Measurements from ENCODE around the gene ABCG8.

ABCG8 gene

DNA sequence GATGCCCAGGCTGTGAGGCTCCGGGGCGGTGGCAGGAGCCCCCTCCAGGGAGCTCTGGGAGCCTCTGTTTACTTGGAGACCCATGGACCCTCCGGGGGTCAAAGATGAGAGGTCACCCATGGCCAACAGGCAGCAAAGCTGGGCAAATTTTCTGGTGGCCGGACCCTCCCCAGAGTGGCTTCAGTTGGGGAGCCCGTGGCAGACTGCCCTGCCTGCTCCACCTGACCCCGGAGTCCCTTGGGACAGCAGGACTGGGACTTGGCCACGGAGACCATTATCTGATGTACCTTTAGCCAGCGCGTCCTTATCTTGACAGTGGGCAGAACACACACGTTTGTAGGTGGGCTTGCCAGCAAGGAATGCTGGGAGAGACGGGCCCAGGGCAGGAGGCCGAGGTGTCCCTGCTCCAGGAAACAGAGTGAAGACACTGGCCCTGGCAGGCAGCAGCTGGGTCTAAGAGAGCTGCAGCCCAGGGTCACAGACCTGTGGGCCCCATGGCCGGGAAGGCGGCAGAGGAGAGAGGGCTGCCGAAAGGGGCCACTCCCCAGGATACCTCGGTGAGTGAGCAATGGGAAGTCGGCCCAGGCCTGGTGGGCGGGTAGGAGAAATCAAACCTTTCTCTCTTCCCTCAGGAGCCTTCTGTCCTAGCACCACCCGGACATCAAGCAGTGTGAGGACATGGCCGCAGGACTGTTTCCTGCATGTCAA lies at the start of gene ABCG8, which contains the start of gene ABCG5:
ABCG8 (plus strand) TSS at position 412 of the 708 bp plus-strand sequence; CDS start at position 495, 83 bp downstream.
ABCG5 (minus strand) TSS at position 280 of the 708 bp plus-strand sequence; CDS start at position 120, 160 bp downstream.
- DNase-seq: no peak

DNA sequence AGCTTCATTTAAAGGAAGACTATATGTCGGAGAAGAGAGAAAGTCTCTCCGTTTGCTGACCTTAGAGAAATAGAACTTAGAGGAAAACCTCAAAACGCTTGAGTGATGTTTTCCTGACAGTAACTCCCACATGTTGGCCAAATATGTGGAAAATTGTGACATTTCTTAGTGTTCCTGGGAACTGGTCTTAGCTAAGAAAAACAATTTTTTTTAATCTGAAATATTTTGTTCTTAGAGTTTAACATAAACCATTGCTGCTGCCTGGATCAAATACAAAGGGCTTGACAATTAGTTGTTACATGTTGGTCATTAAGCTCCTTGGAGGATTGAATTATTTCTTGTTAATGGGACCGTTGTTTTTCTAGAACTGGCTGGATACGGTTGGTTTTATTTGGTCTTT lies 48.6 kb upstream of the ABCG8 start:
- DNase-seq: no peak

DNA sequence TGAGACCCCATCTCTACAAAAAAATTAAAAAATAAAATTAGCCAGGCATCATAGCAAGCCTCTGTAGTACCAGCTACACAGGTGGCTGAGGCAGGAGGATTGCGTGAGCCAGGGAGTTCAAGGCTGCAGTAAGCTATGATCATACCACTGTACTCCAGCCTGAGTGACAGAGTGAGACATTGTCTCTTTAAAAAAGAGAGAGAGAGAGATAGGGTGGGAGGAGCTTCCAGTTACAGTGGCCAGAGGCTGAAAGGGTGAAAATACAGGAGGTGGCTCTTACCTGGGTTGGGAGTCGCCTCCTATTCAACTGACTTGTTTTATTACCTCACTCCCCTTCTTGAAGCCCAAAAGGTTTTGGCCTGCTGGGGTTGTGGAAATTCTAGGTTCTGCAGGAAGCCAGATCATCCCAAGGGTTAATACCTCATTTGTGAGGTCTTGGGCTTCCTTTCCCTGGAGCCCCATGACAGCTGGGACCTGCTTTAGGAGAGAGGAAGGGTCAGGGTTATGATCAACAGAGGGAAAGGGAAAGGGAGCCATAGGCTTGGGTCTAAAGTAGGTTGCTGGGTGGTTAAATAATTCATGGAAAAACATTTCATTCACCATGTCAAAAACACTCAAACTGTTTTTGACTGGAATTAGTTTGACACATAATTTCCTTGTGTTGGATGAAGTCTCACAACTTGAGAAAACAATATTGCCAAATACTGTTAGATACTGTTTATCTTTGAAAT lies 47.6 kb upstream of the ABCG8 start:
- no peak for DNase-seq

DNA sequence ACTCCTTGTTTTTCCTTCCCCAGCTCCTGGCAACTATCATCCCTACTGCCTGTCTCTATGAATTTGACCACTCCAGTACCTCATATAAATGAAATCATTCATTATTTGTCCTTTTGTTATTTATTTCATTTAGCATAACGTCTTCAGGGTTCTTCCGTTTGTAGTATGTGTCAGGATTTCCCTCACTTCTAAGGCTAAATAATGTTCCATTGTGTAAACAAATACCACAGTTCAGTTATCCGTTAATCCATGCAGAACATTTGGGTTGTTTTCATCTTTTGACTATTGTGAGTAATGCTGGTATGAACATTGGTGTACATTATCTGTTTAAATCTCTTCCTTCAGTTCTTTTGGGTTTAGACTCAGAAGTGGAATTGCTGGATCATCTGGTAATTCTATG lies 46.1 kb upstream of the ABCG8 start:
- no peak for DNase-seq

DNA sequence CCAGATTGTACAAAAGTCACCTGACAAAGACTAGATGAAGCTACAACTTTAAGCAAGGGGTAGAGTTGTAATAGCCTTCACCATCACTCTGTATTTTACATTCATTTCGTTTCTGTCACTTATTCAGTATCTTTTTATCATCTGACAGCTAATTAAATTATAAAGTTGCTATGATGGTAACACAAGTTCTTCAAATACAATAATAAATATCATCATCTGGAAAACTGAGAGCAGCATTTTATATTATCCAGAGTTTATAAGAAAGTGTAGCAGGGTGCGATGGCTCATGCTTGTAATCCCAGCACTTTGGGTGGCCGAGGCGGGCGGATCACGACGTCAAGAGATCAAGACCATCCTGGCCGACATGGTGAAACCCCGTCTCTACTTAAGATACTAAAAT lies 43.8 kb upstream of the ABCG8 start:
- no peak for DNase-seq

DNA sequence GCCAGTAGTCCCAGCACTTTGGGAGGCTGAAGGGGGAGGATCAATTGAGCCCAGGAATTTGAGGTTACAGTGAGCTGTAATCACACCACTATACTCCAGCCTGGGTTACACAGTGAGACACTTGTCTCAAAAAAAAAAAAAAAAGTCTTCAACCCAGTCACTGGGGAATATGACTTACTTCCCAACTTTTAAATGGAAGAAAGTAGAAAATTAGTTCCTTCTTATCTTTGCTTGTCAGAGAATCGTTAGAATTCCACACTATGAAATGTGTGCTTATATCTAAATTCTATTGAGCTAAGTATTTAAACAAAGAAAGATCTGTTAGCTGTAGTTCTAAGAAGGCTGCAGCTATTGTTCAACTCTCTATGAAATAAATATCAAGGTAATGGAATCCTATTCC lies 42.6 kb upstream of the ABCG8 start:
- DNase-seq: no peak

DNA sequence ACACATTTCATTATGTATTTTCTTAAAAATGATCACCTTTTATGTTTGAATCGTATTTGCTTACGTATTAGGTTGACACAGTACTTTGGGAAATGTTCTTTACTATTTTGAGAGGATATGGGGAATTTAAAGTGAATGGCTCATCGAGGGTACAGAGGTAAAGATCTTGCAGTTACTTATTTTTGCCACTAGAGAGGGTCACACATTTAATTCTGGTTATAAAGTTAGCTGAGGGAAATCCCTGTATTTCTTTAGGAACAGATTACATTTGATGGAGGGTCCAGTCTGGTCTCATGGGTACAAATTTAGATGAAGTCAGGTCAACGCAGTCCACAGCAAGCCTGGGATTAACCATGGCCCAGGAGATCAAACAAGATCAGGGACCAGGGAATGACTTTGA lies 40.5 kb upstream of the ABCG8 start:
- no peak for DNase-seq

DNA sequence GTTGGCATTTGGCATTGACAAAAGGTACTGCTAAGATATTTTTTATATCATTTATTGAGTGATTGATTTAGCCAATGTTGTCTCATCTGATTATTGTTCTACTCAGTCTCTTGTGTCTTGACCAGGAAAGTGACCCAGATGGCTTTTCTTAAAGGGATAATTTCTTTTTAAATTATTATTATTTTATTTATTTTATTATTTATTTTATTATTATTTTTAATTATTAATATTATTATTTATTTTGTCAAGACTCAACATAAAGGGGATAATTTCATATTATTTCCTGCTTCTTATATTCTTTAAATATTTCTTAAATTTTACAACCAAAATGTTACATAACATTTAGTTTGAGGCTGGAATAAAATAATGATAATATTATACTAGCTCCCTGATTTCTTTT lies 37.9 kb upstream of the ABCG8 start:
- DNase-seq: no peak

DNA sequence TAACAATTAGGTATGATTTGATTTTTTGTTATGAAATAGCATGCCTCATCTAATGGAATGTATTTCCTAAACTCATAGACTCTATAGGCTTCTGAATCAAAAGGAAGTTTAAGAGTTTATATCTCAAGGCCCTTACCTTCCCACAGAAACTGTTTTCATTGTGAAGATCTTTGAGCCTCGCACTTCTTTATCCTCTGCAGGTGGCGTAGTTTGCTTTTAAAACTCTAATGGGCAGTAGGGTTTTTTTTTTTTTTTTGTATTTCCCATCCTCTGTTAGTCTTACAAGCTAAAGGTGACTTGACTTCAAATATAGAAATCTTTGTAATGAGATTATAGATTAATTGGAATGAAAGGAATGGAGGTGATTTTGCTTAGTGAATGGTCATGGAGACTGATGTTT lies 36.6 kb upstream of the ABCG8 start:
- no peak for DNase-seq

DNA sequence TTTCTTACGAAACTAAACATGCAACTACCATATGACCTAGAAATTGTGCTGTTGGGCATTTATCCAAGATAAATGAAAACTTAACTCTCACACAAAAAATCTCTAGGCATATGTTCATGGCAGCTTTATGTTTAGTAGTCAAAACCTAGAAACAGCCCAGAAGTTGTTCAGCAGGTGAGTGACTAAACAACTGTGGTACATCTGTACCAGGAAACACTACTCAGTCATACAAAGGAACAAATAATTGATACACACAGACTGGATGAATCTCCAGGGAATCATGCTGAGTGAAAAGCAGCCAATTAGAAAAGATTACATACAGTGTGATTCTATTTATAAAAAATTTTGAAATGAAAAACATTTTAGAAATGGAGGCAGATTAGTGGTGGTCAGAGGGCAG lies 35.7 kb upstream of the ABCG8 start:
- DNase-seq: no peak

DNA sequence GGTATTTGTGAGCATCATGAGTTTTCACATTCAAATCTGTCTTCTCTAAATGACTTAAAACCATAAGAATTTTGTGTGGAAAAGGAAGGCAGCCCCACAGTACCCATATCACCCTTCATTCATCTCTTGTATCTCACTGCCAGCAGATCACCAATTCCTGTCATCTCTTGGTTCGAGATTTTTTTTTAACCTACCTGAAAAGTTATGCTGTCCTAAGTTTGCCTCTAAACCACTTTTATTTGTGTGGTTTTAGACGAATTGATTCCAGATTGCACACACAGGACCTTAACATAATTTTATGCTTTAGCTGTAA lies 32.1 kb upstream of the ABCG8 start:
- no peak for DNase-seq

DNA sequence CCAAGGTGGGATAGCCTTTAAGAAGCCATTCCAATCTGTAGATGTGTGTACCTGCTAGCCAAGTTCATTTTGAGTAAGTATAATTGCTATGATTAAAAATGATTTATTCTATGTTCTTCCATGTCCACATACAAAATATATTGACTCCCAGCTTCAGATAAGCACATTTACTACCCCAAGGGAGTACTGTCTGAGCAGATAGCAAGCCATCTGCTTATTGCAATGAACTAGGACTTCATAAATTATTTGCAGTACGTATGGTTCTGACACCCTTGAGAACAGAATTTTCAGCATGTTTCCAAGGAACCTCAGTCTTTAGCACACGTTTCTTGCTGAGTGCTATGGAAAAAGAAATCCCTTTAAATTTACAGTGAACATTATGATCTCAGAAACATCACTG lies 28.3 kb upstream of the ABCG8 start:
- no peak for DNase-seq

DNA sequence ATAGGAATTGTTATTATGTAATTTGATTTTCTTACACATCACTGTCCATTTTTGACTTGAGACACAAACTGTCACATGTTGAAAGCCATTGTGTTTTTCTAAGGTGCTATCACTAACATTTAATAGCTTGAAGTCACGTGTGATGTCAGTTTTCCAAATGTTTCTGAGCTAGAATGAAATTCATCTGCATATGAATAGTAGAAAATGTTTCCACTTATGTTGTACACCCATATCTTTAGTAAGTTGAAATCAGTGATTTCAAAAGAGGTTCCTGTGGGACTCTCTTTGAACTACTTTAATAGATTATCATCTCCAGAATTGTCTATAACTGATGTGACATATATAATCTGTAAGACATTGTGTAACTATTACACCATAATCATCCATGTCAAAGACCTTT lies 27.9 kb upstream of the ABCG8 start:
- DNase-seq: no peak

DNA sequence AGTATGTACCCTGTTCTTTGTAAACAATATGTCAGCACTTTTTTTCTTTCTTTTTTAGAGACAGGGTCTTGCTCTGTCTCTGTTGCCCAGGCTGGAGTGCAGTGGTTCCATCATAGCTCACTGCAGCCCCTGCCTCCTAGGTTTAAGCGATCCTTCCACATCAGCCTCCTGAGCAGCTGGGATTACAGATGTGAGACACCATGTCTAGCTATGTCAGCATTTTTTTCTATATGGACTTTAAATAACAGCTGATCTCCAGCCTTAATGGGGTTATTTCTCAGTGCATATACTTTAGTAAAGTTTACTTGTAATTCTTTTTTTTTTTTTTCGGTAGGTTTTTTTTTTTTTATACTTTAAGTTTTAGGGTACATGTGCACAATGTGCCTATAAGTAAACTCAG lies 26.8 kb upstream of the ABCG8 start:
- DNase-seq: no peak

DNA sequence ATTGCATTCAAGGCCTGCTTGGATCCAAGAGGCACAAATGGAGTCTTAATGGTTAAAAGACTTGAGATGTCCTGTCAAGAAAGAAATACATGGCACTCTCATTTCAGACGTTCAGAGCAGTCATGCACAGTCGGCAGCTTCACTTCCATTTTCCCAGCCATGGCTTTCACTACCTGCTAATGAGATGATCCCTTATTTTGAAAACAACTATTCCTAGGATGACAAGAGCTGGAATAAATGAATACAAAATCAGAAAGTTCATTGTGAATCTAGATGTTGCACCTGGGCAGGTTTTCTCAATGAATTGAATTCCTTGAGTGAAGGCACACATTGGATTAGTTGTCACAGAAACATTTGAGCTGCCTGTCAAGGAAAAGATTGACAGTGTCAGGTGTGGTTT lies 25.8 kb upstream of the ABCG8 start:
- no peak for DNase-seq

DNA sequence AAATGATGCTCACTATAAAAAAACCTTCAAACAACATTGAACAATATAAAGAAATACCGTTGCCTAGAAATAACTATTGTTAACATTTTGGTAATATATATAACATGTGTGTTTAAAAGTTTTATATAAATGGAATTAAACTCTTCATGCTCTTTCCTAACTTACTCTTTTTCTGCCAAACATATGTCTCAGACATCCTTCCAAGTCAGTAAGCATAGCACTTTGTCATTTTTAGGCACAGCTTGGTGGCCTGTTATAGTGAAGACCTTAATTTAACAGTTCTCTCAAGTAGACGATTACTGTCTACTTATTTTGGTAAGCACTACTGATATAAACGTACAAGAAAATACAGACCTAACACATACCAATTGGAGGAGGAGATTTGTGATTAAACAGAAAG lies 24.1 kb upstream of the ABCG8 start:
- no peak for DNase-seq

DNA sequence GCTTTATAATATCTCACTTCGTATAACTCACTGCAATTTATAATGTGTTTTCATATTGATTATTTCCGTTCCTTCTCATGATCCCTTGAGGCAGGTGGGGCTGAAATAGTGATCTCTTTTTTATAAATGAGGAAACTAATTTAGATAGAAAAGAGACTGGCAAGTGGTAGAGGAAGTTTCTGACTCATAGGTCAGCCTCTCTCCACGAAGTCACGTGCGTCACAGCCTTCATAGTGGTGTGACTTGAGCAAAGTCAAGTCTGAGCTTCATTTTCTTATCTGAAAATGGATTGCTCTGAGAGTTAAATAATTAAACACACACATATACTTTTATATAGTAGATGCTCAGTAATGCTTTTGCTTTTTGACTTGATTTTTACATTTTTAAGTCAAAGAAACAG lies 20.0 kb upstream of the ABCG8 start:
- DNase-seq: peak; percentile 32

DNA sequence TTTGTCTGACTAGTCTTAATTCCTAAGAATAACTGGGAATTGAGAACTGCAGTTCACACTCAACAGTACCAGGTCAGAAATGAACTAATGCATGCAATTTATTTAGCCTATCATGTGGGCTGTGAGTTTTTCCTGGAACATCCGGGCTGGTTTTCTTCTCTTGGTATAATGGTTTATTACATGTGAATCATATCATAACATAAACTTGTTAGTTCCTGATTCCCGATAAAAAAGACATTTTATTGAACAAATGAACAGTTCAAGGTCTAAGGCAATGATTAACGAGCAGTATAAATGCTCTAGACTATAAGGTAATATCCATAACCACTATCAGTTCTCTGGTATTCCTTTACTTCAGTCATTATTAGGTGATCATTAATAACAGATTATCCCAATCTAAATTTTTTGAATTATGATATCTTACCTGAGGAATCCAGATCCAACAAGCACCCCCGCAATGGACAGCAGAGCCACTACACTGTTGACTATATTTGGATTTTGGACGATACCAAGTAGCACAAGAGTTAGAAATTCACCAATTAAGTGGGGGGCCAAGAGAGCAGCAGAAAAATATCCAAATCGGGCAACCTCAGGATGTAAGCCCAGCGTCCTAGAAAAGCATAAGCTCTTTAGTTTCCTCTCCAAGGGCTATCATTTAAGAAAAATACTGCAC lies 19.1 kb upstream of the ABCG8 start:
- DNase-seq: no peak

DNA sequence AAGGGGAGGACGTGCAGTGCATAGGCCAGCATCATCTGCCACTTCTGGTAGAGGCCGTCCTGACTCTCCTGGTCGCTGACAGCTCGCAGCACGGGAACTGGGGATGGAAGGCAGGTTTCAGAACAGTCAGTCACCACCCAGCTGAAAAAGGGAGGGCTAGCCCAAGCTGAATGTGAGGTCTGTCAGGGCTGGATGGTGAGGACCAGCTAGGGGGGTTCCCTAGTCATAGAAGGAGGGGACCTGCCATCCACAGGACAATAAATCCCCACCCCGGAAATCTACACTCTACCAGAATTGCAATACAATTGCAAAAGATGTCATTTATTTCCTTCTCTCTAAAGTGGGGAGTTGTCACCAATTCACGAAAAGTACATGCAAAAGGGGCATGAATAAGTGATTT lies 15.9 kb upstream of the ABCG8 start:
- DNase-seq: no peak

DNA sequence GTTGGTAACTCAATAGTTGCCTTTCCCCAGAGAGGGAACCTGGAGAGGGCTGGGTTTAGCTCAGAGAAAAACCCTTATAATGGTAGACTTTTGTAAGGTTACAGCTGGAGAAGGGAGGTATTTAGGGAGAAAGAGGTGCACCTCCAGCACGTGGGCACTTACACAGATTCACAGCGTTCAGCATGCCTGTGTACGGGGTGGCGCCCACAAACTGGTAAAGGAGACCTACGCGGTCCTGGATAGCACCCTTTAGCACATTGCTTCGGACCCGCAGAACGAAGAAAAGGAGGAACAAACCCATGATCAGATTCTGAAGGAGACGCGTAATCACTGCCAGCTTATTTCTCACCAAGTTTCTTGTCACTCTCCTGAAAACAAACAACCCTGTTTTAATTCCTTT lies 15.0 kb upstream of the ABCG8 start:
- DNase-seq: no peak

DNA sequence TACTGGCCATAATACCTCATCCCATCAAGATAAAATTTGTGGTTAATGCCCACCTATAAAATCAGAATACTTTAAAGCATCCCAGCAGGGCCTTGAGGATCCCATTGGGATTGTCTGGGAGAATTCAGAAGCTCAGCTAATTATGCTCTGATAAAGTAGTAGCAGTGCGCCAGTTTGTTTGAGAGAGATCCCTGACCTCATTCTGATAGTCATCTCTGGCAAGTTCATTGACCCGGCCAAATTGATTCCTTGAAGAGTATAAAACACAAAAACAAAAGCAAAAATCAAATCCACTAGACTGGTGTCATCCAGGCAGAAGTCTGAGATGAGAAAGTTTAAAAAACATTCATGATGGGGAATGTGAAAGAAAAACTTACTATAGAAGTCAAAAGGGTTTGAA lies 14.3 kb upstream of the ABCG8 start:
- no peak for DNase-seq

DNA sequence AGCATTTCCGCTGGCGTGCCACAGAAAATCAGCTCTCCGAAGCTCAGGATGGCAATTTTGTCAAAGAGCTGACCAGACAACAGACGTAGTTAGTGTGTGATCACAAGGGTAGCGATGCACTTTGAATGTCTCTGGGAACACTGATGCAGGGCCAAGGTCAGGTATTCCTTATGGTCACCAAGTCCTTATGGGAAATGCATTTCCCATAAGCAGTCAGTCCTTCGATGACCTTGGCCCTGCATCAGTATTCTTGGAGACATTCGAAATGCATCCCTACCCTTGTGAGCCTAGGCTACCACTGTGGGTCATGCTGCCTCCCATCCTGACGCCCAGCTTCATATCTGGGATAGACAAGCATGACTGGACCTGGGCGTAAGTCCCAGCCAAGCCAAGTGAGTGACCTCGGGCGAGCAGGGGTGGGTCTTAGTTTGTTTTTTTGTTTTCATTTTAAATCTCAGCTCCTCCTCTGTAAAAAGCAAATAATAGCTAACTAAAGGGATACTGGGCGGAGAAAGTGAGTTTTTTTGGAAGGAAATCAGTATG lies 13.7 kb upstream of the ABCG8 start:
- DNase-seq: no peak

DNA sequence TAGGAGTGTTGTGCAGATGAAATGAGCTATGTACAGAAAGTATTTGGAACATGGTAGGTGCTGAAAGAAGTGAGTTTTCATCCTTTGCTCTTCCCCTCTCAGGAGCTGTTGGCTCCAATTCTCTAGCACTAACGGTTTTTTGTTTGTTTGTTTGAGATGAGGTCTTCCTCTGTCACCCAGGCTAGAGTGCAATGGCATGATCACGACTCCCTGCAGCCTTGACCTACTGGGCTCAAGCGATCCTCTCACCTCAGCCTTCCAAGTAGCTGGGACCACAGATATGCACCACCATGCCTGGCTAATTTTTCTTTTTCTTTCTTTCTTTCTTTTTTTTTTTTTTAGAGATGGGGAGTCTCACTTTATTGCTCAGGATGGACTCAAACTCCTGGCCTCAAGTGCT lies 12.9 kb upstream of the ABCG8 start:
- no peak for DNase-seq

Data from CD4-positive, alpha-beta T cell treated with Interleukin-15 for 1 hour (primary cell).